T-helper 2 cell treated with Interferon-gamma antibody and Interleukin-4, amounts not matched to agents 100 ng/mL and 5 ng/mL, for 36 hours (primary cell): ENCODE measurements around the gene HLA-F. TPM values are rescaled to one million over a fixed set of nuclear protein-coding genes. Genes with fewer than 3 reads are reported as not detected.

Experiments
- intact Hi-C: fragments of 100-400 bp; cut with micrococcal nuclease; formaldehyde crosslinking; loops from one replicate; pipeline ENCODE4 v1.15.1; 2023
- total RNA-seq: library from RNA; stranded (reverse); gene quantifications from 2 replicates; pipeline ENCODE4 v1.2.3, GENCODE V29; 2022

HLA-F gene
- total RNA-seq, 1 donor from 2014 or later = 285 TPM

DNA sequence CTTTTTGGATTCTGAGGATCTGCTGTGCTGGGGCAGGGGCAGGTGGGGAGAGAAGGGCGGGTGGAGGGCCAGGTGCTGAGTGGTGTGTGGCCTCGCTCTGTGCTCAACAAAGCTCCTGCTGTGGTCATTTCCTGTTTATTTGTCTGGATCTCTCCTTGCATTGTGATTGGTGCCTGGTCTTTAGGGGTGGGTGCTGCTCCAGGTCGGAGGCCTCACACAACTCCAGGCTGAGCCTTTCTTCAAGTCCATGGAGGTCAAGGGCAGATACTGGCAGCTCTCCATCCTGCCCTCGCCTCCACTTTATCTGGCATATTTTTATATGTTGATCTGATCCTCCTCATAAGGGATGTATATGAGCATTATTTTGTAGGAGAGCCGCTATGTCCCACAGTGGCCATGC lies 36.2 kb downstream of the HLA-F start:
- intact Hi-C loops = no loop called here

DNA sequence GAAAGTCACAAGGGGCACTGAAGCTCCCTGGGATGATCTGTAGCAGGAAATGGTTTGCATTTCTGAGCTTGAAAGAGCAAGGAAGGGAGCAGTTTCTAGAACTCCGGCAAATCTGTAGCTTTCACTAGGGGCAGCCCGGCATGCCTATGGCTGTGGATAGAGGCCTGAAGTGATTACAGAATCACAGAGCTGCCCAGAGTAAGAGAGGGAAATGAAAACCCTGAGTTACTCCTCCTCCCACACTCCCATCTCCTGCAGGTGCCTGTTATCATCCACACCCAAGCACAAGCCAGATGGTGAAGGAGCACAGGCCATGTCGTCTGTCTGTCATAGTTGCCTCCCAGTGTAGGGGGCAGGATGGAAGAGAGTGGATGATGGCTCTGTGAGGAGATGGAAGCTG lies 37.1 kb downstream of the HLA-F start:
- intact Hi-C loops = no loop called here

DNA sequence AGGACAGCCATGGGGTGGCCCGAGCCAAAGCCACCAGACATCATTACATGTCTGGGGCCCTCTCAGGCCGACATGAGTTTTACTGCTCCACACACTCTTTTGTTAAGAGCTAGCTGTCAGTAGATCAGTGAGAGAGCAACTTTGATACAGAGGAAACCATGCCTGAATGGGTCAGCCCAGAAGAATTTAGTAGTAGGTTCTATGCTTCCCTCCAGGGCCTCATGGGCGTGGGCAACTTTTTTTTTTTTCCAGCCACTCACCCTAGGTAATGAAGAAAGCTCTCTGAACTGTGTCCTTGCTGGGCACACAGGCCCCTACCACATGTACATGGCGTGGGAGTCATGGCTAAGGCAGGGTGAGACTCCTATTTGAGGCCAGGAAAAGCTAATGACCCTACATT lies 38.8 kb downstream of the HLA-F start:
- intact Hi-C loops = no loop called here

DNA sequence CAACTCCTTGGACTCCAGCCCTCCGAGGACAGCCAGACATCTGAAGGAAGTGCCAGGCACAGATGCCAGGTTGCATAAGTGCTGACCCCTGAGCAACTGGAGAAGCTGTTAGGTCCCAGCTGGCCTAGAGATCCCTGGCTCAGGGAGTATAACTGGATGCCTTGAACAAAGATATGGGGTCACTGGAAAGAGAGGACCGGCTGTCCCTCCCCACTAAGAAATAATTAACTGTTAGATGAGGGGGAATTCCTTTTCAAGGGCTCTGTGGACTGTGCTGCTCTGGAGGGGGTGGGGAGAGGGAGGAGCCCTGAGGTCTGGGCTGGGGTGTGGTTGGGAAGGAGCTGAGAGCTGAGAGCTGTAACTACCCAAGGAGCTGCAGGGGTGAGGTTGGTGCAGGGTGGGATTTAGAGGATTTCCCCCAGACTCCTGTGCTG lies 39.6 kb downstream of the HLA-F start:
- intact Hi-C loops = no loop called here

DNA sequence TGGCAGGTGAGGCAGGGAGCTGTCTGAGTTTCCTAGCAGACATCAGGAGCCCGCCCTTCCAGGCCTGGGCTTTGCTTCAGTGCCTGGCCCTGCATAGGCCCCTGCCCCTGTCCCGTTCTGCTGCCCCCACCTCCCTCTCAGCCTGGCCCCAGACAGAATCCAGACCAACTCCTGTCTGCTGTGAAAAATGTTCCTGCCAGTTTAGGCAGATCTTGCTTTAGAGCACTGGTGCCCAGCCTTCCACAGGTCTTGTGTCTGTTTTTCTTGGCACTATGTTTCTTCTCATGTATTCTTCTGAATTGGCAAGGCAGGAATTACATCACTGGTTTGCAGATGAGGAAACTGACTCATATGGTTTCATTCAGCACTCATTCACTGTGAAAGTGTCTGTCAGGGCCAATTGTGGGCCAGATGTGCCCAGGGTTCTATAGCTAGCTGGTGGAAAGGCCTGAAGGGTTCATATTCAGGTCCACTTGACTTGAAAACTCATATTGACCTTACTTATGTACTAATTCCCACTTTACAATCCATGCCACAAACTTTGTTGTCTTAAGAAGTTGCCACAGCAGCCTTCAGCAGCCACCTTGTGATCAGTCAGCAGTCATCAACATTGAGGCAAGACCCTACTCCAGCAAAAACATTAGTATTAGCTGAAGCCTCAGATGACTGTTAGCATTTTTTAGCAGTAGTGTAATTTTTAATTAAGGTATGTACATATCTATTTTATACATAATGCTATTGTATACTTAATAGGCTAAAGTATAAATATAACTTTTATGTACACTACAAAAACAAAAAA lies 40.5 kb downstream of the HLA-F start:
- intact Hi-C loops = no loop called here

DNA sequence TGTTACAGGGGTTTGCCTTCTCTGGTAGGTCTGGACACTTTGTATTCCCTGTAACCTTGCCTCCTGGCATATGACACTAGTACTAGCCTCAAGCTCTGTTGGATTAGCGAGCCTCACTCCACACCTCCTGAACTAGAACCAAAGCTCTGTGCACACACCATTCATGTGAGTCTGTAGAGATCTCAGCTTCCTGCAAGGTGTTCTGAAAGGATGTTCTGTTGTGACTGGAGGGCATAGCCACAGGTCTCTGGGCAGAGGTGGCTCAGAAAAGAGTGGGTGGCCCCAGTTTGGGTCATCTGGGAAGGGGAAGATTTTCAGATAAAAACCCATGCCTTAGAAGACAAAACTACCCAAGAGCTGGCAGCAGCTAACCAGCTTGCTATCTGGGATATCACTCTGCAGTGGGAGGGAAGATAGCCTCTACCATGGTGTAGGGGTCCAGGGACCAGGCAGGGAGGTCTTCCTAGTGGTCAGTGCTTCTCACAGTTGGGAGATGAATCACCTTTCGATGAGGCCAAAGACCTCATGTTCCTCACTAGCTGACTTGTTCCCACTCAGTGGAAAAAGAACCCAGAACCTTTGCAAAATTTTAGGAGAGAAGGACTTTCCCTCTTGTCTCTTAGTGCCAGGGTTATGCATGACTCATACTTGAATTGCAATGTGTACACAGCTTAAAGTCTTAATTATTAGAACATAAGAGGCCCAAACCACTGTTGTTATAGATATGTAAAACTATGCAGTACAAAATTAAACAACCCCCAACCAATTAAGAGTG lies 41.4 kb downstream of the HLA-F start:
- intact Hi-C loops = no loop called here

GRCh38 chr6:29769336-29769735 lies 46.1 kb downstream of the HLA-F start:
- intact Hi-C loops = no loop called here

DNA sequence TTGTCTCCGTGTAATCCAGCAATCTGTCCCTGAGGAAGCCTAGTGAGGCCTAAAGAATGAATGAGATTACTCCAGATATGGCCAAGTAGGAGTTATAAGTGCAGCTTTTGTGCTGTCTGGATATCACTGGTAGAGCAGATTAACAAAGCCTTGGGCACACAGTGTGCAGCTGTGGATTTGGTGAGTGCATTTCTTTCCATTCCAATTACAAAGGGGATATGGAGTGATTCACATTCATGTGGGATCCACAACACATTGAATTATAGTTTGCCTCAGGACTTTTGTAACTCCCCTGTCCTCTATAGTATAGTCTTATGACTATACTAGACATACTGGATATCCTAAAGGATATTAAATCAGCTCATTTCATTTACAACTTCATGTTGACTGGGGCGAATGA lies 47.1 kb downstream of the HLA-F start:
- intact Hi-C loops = no loop called here

GRCh38 chr6:29776684-29777083 lies 53.5 kb downstream of the HLA-F start:
- intact Hi-C loops = no loop called here

Other genes starting within 250 kb of the HLA-F start
- not detected in 2 replicates for gene MAS1L, start 235.5 kb upstream of the HLA-F start, total RNA-seq
- gene UBD, start 163.7 kb upstream of the HLA-F start, total RNA-seq = 0.61 and 1.0 TPM in 2 replicates
- gene OR2H2, start 138.3 kb upstream of the HLA-F start, total RNA-seq = not detected in 2 replicates
- 22.8 and 26.5 TPM in 2 replicates for gene GABBR1, start 90.3 kb upstream of the HLA-F start, total RNA-seq
- gene MOG, start 66.3 kb upstream of the HLA-F start, total RNA-seq = not detected in 2 replicates
- gene ZFP57, start 42.3 kb upstream of the HLA-F start, total RNA-seq = 2.1 and 2.3 TPM in 2 replicates
- gene HLA-G, start 104.4 kb downstream of the HLA-F start, total RNA-seq = 1.7 and 1.8 TPM in 2 replicates
- 1,695 and 1,705 TPM in 2 replicates for gene HLA-A, start 219.1 kb downstream of the HLA-F start, total RNA-seq